ENCODE data around the gene MSANTD7.

Gene MSANTD7

GRCh38 chr10:14878266-14879123 is 40.4 kb downstream of the MSANTD7 start, which contains the start of gene SUV39H2:
SUV39H2 (plus strand) TSS chr10:14878866; CDS start chr10:14878889, 23 bp downstream.
- H3K4me3 ChIP-seq (ENCODE audit: low read depth, low read length) = peak within 1 kb of the TSS; percentile 97
- DNase-seq (ENCODE audit: low read depth) = peak; percentile 83

- H3K4me3 ChIP-seq (ENCODE audit: low read depth, low read length) = peak overlapping the region; percentile 97
- DNase-seq (ENCODE audit: low read depth) = no peak
Observed at GRCh38 chr10:14879124-14879927, 41.2 kb downstream of the MSANTD7 start.

- DNase-seq (ENCODE audit: low read depth) = no peak
- peak overlapping the region; percentile 97 for H3K4me3 ChIP-seq (ENCODE audit: low read depth, low read length)
Observed at GRCh38 chr10:14879928-14880193, 41.8 kb downstream of the MSANTD7 start.

GRCh38 chr10:14880229-14880628 is 42.1 kb downstream of the MSANTD7 start:
- peak overlapping the region; percentile 97 for H3K4me3 ChIP-seq (ENCODE audit: low read depth, low read length)
- DNase-seq (ENCODE audit: low read depth) = no peak

- DNase-seq (ENCODE audit: low read depth) = no peak
- H3K4me3 ChIP-seq (ENCODE audit: low read depth, low read length) = no peak overlapping the region
Observed at GRCh38 chr10:14884082-14884481, 46.0 kb downstream of the MSANTD7 start.

Data from skeletal muscle cell (primary cell).